Heart right ventricle (tissue), 16 donors: Measurements from ENCODE around the gene AK9. TPM values are rescaled to one million over a fixed set of nuclear protein-coding genes. Genes with fewer than 3 reads are reported as not detected.
"Not testable (repeated sequence)": the region's sequence is repeated elsewhere in the genome, so short reads cannot be mapped to it uniquely, and the experiment has no call there.

Experiments
- ATAC-seq, 8 donors: fragments of 200-7000 bp; cut with Tn5 transposase; one replicate each; pipeline ENCODE4 v1.9.1; 2020; ENCODE audit warnings: mild to moderate bottlenecking in 8 of 8, moderate library complexity in 8 of 8, moderate number of reproducible peaks in 1 of 8
- DNase-seq, 2 donors: peaks; one replicate each; pipeline ENCODE4 v3.0.0-alpha.2; 2020
- H3K27ac ChIP-seq, 10 donors: fragments of 200-600 bp; sonication (generic) in 2 of 10; one replicate each; pipeline versions ENCODE4 v1.5.0 to v1.8.0; 2020 to 2022; ENCODE audit warnings: mild to moderate bottlenecking in 3 of 10
- H3K27me3 ChIP-seq, 7 donors: fragments of 200-600 bp; one replicate each; pipeline ENCODE4 v1.8.0; 2021 to 2022; ENCODE audit warnings: mild to moderate bottlenecking in 2 of 7
- H3K36me3 ChIP-seq, 9 donors: fragments of 200-600 bp; sonication (generic) in 1 of 9; one replicate each; pipeline versions ENCODE4 v1.5.0 to v1.8.0; 2020 to 2022; ENCODE audit warnings: mild to moderate bottlenecking in 2 of 9
- H3K4me1 ChIP-seq, 9 donors: fragments of 200-600 bp; sonication (generic) in 1 of 9; one replicate each; pipeline versions ENCODE4 v1.5.0 to v1.8.0; 2020 to 2022; ENCODE audit warnings: mild to moderate bottlenecking in 4 of 9
- H3K4me3 ChIP-seq, 10 donors: fragments of 200-600 bp; sonication (generic) in 2 of 10; one replicate each; pipeline versions ENCODE4 v1.5.0 to v1.8.0; 2020 to 2022; ENCODE audit warnings: mild to moderate bottlenecking in 7 of 10, moderate library complexity in 2 of 10
- H3K9me3 ChIP-seq, 11 donors: fragments of 200-600 bp in 10 of 11; sonication (generic) in 2 of 11; one replicate each; pipeline versions ENCODE4 v1.5.0 to v1.8.0; 2013 to 2022; ENCODE audit warnings: mild to moderate bottlenecking in 2 of 11, control low read depth in 1 of 11, moderate library complexity in 1 of 11
- CTCF ChIP-seq, 9 donors: fragments of 200-600 bp; sonication (generic) in 2 of 9; IDR thresholded peaks; one replicate each; pipeline versions ENCODE4 v1.5.0 to v1.8.0; 2021 to 2022; ENCODE audit warnings: antibody characterized with exemption in 9 of 9, mild to moderate bottlenecking in 5 of 9, moderate library complexity in 1 of 9
- WGBS, 2 donors: extraction: QIAGEN DNeasy Blood & Tissue Kit; methylation state at CpG; one replicate each; pipeline ENCODE4 v1.1.7; 2013; ENCODE audit warnings: inconsistent platforms in 1 of 2; 5-methylcytosine and 5-hydroxymethylcytosine counted together
- intact Hi-C, 10 donors: fragments of 100-400 bp; cut with DNase I; formaldehyde crosslinking; loops; one replicate each; pipeline versions ENCODE4 v1.11.1 to v1.14.2; 2022
- polyA plus RNA-seq, 2 donors: library from polyadenylated mRNA; stranded (reverse); fragments of 200-250 nt; gene quantifications; one replicate each; pipeline ENCODE4 v1.2.3, GENCODE V29; 2013
- total RNA-seq, 10 donors: library from RNA; stranded (reverse); fragmentation: NEBNext Ultra II Directional in 3 of 10; extraction: Animal tissue kit (Norgen Biotek cat#: 25700) in 3 of 10; gene quantifications; one replicate each; pipeline versions ENCODE4 v1.2.1 to v1.2.4, GENCODE V29; 2021 to 2023
- donor health status: Arrhythmogenic right ventricular cardiomyopathy.
- donor health status: ischemic (EF 13 %, LVEDD 7.1; RV severe dilation, severe dysfunction).
- donor health status: healthy with polysubstance abuse.
- donor health status: DM: no; HTN: yes; CAD: no.
- donor health status: DM: no; HTN: no; CAD: no.
- donor health status: ischemic (EF 25% LVEDD 6.9; RV normal size, moderate dysfunction).
- donor health status: ischemic (EF 25% LVEDD 5.7; RV mildly dilated, moderate dysfunction).
- donor health status: healthy.
- donor health status: DM: yes; HTN: yes; CAD: no.
- donor health status: Ischemic cardiomyopathy.
- donor health status: ischemic (EF 35%, LVEDD 5.7; RV mildly dilated, moderate dysfunction).
- donor health status: nonischemic (EF 11% LVEDD 7.7; RV severe dilation, severe dysfunction).
- donor health status: DM: yes; HTN: yes; CAD: no.
- donor health status: PGD.
- donor health status: ischemic (EF 29% LVEDD 5.4; RV normal size, mild dysfunction).
- donor health status: nonischemic (EF 23%, LVEDD 6.1; RV moderate dilation, normal function).

The AK9 gene
- total and polyA plus RNA-seq, 12 donors, result 4.6 to 17.0 (median 10.9) TPM

DNA sequence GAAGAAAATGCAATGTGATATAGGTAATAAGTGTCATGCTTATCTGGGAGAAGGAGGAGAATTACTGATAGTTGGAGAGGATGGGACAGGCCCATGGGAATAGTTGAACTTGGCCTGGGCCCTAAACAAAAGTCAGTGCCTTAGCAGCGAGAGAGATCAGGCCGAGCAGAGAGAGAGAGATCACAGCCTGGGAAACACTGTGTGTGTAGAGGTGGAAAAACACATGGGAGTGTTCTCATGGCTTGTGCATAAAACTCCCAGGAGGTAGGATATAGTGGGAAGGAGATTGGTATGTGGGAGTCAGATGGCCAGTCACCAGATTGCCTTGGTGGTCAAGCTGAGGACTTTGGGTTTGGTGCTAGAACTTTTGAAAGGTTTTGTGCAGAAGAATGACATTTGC lies 47.7 kb upstream of the AK9 start:
- Histone ChIP-seq H3K9me3 (no peaks in the 10 kb centered on the region), H3K27ac (no peak overlapping the region), H3K4me3 (no peak overlapping the region), H3K27me3 (no peaks in the 10 kb centered on the region), H3K36me3 (peaks cover 0 to 70% (median 6%) of the 10 kb centered on the region in 9 donors), H3K4me1 (peaks cover 0 to 4% (median 0%) of the 10 kb centered on the region in 9 donors)
- DNase-seq, result no peak
- 77 to 100% methylated on average over 2 of the region's 2 CpGs for WGBS, 2 donors
- no peak for TF ChIP-seq CTCF (IDR thresholded peaks at IDR 0.05)
- ATAC-seq, result no peak
- intact Hi-C loops, result no loop called here

GRCh38 chr6:109738255-109738654 lies 47.3 kb upstream of the AK9 start:
- no peaks in the 10 kb centered on the region for H3K27me3 ChIP-seq
- WGBS, 2 donors, result 86 to 90% methylated on average over 1 of the region's 1 CpG
- no peak for TF ChIP-seq CTCF (IDR thresholded peaks at IDR 0.05)
- DNase-seq, result no peak
- H3K36me3 ChIP-seq, result peaks cover 0 to 66% (median 6%) of the 10 kb centered on the region in 9 donors
- no peak for ATAC-seq
- no peak overlapping the region for H3K27ac ChIP-seq
- intact Hi-C loops, result no loop called here
- H3K4me1 ChIP-seq, result peaks cover 0 to 4% (median 0%) of the 10 kb centered on the region in 9 donors
- H3K4me3 ChIP-seq, result no peak overlapping the region
- H3K9me3 ChIP-seq, result no peaks in the 10 kb centered on the region

GRCh38 chr6:109736273-109737025 lies 45.4 kb upstream of the AK9 start:
- intact Hi-C loops, result no loop called here
- Histone ChIP-seq H3K4me3 (no peak overlapping the region), H3K27me3 (no peaks in the 10 kb centered on the region), H3K36me3 (peaks cover 0 to 62% (median 6%) of the 10 kb centered on the region in 9 donors), H3K27ac (no peak overlapping the region), H3K9me3 (no peaks in the 10 kb centered on the region), H3K4me1 (peaks cover 0 to 4% (median 0%) of the 10 kb centered on the region in 9 donors)
- no peak for DNase-seq
- no peak for TF ChIP-seq CTCF (IDR thresholded peaks at IDR 0.05)
- no peak for ATAC-seq
- 70 to 78% methylated on average over 1 of the region's 1 CpG for WGBS, 2 donors

DNA sequence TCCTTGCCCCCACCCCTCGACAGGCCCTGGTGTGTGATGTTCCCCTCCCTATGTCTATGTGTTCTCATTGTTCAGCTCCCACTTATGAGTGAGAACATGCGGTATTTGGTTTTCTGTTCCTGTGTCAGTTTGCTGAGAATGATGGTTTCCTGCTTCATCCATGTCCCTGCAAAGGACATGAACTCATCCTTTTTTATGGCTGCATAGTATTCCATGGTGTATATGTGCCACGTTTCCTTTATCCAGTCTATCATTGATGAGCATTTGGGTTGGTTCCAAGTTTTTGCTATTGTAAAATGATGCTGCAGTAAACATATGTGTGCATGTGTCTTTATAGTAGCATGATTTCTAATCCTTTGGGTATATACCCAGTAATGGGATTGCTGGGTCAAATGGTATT lies 34.2 kb upstream of the AK9 start:
- H3K27me3 ChIP-seq, DNase-seq, H3K27ac ChIP-seq, H3K4me3 ChIP-seq, intact Hi-C loops, ATAC-seq, H3K9me3 ChIP-seq: not testable (repeated sequence)
- H3K36me3 ChIP-seq, result peaks cover 0 to 10% (median 0%) of the 10 kb centered on the region in 9 donors
- H3K4me1 ChIP-seq, result peaks cover 0 to 18% (median 0%) of the 10 kb centered on the region in 9 donors
- WGBS, 2 donors, result 91 to 95% methylated on average over 3 of the region's 3 CpGs
